ENCODE measurements around the gene ZNF714. TPM values are rescaled to one million over a fixed set of nuclear protein-coding genes. Genes with fewer than 3 reads are reported as not detected.

The ZNF714 gene
- total and polyA plus RNA-seq, 2 donors from 2014 or later, result 2.0 to 8.8 TPM

DNA sequence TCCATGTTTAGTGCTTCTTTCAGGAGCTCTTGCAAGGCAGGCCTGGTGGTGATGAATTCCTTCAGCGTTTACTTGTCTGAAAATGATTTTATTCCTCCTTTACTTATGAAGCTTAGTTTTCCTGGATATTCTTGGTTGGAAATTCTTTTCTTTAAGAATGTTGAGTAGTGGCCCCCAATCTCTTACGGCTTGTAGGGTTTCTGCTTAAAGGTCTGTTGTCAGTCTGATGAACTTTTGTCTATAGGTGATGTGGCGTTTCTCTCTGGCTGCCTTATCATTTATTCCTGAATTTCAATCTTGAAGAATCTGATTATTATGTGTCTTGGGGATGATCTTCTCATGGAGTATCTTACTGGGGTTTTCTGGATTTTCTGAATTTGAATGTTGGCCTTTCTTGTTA lies 35.5 kb upstream of the ZNF714 start:
- no peak for DNase-seq
- no peak for TF ChIP-seq CTCF (IDR thresholded peaks at IDR 0.05; ENCODE audit: borderline replicate concordance, extremely low read depth, insufficient read depth)
- Histone ChIP-seq H3K27ac (ENCODE audit: low read depth in 2 of 2, low read length in 2 of 2) (no peak overlapping the region), H3K4me1 (ENCODE audit: control insufficient read depth in 2 of 3, insufficient read depth in 2 of 3, low read depth in 1 of 3, low read length in 3 of 3) (no peaks in the 10 kb centered on the region), H3K27me3 (ENCODE audit: control insufficient read depth, insufficient read depth, low read length) (no peaks in the 10 kb centered on the region), H3K9ac (ENCODE audit: low read length in 3 of 3) (no peak overlapping the region), H3K4me3 (ENCODE audit: low read length in 3 of 3) (no peak overlapping the region), H3K36me3 (ENCODE audit: control insufficient read depth in 2 of 3, insufficient read depth in 3 of 3, low read length in 3 of 3) (peaks cover 0 to 2% (median 0%) of the 10 kb centered on the region in 3 donors), H3K9me3 (ENCODE audit: control insufficient read depth in 2 of 3, insufficient read depth in 1 of 3, low read length in 3 of 3) (peaks cover 2 to 22% (median 2%) of the 10 kb centered on the region in 3 donors)
- FAIRE-seq, result no peak
- intact Hi-C loops (cut with DNase I), result no loop called here

DNA sequence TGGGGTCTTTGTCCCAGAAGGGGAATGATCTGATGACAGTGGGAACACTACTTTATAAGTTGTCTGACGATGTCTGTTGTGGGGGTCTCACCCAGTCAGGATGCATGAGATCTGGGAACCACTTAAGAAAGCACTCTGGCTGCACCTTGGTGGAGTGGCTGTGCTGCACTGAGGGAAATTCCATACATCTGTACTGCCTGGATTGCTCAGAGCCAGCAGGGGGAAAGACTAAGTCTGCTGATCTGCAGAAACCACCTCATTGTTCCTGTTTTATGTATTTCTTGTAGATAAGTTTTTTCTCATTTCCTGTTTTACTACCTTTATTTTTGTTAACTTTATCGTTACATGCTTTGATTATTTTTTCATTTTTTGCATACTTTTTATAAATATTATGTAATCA lies 34.3 kb upstream of the ZNF714 start:
- Histone ChIP-seq H3K27me3 (ENCODE audit: control insufficient read depth, insufficient read depth, low read length) (no peaks in the 10 kb centered on the region), H3K4me3 (ENCODE audit: low read length in 3 of 3) (no peak overlapping the region), H3K27ac (ENCODE audit: low read depth in 2 of 2, low read length in 2 of 2) (no peak overlapping the region), H3K9ac (ENCODE audit: low read length in 3 of 3) (no peak overlapping the region), H3K9me3 (ENCODE audit: control insufficient read depth in 2 of 3, insufficient read depth in 1 of 3, low read length in 3 of 3) (peaks cover 2 to 22% (median 3%) of the 10 kb centered on the region in 3 donors), H3K4me1 (ENCODE audit: control insufficient read depth in 2 of 3, insufficient read depth in 2 of 3, low read depth in 1 of 3, low read length in 3 of 3) (no peaks in the 10 kb centered on the region), H3K36me3 (ENCODE audit: control insufficient read depth in 2 of 3, insufficient read depth in 3 of 3, low read length in 3 of 3) (peaks cover 0 to 2% (median under 1%) of the 10 kb centered on the region in 3 donors)
- intact Hi-C loops (cut with DNase I), result no loop called here
- FAIRE-seq (peak; percentile 44), DNase-seq (no peak)
- TF ChIP-seq CTCF (IDR thresholded peaks at IDR 0.05; ENCODE audit: borderline replicate concordance, extremely low read depth, insufficient read depth), result no peak

DNA sequence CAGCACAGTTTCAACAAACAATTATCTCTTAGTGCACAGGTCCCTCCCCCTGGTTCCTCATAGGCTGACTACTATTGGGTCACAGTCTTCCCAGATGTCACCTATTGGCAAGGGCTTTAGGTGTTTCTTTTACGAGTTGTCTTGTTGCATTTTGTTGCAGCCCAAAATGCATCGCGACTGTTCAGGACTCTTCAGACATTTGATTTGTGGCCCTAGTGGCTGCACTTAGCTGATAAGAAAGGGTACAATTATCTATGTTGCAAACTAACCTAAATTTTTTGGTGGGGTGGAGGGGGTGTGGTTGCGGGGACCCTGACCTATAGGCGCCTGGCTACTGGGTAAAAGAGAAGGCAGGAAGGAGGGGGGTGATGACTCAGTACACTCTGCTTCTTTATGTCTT lies 29.1 kb upstream of the ZNF714 start:
- Histone ChIP-seq H3K27me3 (ENCODE audit: control insufficient read depth, insufficient read depth, low read length) (no peaks in the 10 kb centered on the region), H3K9ac (ENCODE audit: low read length in 3 of 3) (no peak overlapping the region), H3K27ac (ENCODE audit: low read depth in 2 of 2, low read length in 2 of 2) (no peak overlapping the region), H3K36me3 (ENCODE audit: control insufficient read depth in 2 of 3, insufficient read depth in 3 of 3, low read length in 3 of 3) (peaks cover 0 to 20% (median 4%) of the 10 kb centered on the region in 3 donors), H3K9me3 (ENCODE audit: control insufficient read depth in 2 of 3, insufficient read depth in 1 of 3, low read length in 3 of 3) (peaks cover 0 to 2% (median 0%) of the 10 kb centered on the region in 3 donors), H3K4me3 (ENCODE audit: low read length in 3 of 3) (no peak overlapping the region), H3K4me1 (ENCODE audit: control insufficient read depth in 2 of 3, insufficient read depth in 2 of 3, low read depth in 1 of 3, low read length in 3 of 3) (no peaks in the 10 kb centered on the region)
- TF ChIP-seq CTCF (IDR thresholded peaks at IDR 0.05; ENCODE audit: borderline replicate concordance, extremely low read depth, insufficient read depth), result no peak
- no peak for FAIRE-seq
- DNase-seq, result no peak
- intact Hi-C loops (cut with DNase I), result no loop called here

- intact Hi-C loops (cut with DNase I), result no loop called here
- no peak for TF ChIP-seq CTCF (IDR thresholded peaks at IDR 0.05; ENCODE audit: borderline replicate concordance, extremely low read depth, insufficient read depth)
- FAIRE-seq (no peak), DNase-seq (no peak)
- peaks cover 2 to 5% (median 2%) of the 10 kb centered on the region in 3 donors for H3K9me3 ChIP-seq (ENCODE audit: control insufficient read depth in 2 of 3, insufficient read depth in 1 of 3, low read length in 3 of 3)
- H3K4me3 ChIP-seq (ENCODE audit: low read length in 3 of 3), result no peak overlapping the region
- no peak overlapping the region for H3K9ac ChIP-seq (ENCODE audit: low read length in 3 of 3)
- no peak overlapping the region for H3K27ac ChIP-seq (ENCODE audit: low read depth in 2 of 2, low read length in 2 of 2)
- H3K4me1 ChIP-seq (ENCODE audit: control insufficient read depth in 2 of 3, insufficient read depth in 2 of 3, low read depth in 1 of 3, low read length in 3 of 3), result no peaks in the 10 kb centered on the region
- H3K27me3 ChIP-seq (ENCODE audit: control insufficient read depth, insufficient read depth, low read length), result no peaks in the 10 kb centered on the region
- no peaks in the 10 kb centered on the region for H3K36me3 ChIP-seq (ENCODE audit: control insufficient read depth in 2 of 3, insufficient read depth in 3 of 3, low read length in 3 of 3)
These were observed 16.7 kb upstream of the ZNF714 start for GRCh38 chr19:21065336-21065735.

All from kidney (tissue), 14 donors.